Suppressor macrophage treated with lipopolysaccharide for 4 hours (primary cell): ENCODE results near the gene NLRP1.
"Not testable (repeated sequence)": the region's sequence is repeated elsewhere in the genome, so short reads cannot be mapped to it uniquely, and the experiment has no call there.

Experiments used
- DNase-seq: peaks from one replicate; pipeline ENCODE4 v3.0.0-alpha.2; 2020

The NLRP1 gene

DNA sequence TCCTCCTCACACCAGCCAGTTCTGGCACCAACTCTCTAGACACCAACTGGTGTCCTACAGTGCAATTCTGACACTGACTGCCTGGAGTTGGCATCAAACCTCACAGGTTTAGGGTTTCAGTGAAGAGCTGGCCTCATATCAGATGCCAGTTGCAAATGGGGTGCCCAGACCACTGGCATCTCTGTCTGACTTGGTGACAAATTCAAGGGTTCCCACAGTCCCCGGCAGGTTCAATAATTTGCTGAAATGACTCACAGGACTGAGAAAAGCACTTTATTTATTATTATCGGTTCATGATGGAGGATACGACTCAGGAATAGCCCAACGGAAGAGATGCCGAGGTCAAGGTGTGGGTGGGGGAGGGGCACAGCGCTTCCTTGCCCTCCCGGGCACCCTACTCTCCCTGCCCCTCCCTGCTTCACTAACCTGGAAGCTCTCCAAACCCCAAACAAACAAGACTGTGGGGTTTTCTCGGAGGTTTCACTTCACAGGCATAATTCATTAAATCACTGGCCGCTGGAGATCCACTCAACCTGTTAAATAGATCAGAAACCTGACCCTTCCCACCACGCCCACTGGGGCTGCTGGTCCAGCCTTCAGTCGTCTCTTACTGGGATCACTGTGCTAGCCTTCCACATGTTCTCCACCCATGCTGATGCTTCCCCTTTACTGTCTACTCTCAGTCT, 1.7 kb upstream of the NLRP1 start:
- DNase-seq = no peak

DNA sequence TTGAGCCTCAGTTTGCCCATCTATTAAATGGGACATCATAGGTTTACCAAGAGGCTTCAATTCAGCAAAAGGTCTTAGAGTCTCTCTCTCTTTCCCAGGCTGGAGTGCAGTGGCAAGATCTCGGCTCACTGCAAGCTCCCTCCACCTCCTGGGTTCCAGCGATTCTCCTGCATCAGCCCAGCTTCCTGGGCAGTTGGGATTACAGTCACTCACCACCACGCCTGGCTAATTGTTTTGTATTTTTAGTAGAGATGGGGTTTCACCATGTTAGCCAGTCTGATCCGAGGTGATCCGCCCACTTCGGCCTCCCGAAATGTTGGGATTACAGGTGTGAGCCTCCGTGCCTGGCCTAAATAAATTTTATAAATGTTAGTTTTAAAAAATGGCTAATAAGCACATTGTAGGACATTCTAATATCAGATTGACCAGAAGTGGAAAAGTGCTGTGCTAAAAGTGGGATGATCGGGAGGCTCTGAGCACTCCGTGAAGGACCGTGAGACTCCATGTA, 1.0 kb upstream of the NLRP1 start:
- no peak for DNase-seq

DNA sequence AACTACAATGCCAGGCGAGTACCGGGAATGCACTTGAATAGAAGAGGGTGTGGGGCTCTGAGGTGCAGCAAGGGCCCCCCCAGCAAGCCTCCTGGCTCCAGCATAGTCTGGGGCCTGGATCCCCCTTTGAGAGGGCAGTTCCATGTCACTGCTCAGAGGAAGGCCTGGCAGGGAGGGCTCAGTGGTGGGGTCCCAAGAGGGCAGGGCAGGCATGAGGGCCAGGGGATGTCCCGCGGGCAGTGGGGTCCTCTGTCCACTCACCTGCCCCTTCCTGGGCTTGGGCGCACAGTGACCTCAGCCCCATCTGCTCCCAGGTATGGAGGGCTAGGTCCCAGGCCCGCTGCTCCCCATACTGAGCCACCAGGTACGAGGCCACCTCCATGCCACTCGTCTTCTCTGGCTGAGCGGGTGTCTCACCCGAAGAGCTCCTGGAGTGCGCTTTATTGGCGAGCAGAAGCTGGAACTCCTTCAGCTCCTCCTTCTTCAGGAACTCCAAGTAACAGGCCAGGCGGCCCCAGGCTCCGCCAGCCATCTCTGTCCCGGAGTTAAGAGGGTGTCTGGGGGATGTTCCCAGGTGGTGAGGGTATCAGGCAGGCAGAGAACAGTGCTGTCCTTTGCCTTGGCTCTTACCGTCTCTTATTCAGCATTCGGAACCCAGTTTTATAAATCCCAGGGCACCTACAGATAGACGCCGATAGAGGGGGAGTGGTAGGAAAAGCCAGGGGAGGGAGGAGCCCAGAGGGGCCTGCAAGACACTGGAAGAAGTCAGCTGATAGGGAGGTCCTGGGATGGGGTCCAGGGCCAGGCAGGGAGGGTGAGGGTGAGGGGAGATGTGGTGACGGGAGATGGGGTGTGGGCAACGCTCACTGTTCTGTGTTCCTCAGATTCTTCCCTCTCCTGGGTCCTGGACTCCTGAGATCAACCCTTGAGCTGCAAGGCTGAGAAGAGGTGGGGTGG, 605 bp downstream of the NLRP1 start:
- no peak for DNase-seq

DNA sequence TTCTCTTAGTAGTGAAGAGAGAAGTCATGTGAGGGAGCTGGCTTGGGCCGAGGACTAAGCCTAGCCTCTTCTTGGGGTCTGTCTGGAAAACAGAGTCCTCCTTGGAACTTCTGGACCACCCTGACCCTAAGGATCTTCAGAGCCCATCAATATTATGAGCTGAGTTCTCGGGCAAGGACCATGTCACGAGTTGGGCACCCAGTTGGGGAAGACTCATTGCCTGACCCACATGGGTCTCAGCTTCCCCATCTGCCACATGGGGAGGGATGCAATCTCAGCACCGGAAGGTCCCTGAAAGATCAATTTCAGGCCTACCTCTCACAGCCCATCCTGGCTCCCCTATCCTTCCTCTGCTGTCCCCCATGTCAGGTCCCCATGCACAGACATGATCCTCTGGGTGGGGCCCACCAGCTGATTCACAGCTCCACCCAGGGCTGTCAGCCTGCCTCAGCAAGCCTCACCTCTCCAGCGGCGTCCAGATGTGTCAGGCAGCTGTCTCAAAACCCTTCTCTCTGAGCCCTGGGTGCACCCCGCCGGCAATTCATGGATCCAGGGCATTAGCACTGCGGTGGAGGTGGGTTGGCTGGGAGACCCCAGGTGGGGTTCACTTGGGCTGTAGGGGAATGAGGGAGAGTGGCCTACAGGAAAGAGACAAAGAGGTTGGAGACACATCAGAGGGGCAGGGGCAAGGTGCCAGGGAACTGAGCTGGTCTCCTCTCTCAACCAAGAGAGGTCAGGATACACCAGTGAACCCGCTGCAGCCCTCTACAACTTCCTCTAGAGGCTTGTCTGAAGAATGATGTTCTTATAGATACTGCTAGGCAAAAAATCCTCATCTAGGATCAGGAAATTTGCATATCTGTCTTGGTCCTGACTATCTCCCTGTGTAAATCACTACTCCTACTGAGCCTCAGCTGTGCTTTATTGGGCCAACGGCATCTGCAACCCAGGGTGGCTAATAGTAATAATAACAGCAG, 1.8 kb downstream of the NLRP1 start:
- no peak for DNase-seq

DNA sequence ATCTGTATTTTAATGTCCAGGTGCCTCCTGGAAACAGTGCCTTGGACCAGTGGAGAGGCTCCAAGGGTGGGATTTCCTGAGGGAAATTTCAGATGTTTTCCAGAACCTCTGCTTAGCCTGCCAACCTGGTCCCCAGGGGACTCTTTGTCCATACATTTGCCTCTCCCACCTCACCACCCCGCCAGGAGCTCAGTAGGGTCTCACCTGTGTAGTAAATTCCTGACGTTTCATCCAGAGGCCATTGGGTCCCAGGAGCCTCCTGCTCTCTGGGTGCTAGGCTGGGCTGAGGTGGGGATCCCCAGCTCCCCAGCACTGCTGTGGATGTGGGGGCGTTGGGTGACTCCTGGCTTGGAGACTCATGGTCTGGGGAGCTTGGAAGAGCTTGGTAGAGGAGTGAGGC, 2.7 kb downstream of the NLRP1 start:
- DNase-seq = no peak

DNA sequence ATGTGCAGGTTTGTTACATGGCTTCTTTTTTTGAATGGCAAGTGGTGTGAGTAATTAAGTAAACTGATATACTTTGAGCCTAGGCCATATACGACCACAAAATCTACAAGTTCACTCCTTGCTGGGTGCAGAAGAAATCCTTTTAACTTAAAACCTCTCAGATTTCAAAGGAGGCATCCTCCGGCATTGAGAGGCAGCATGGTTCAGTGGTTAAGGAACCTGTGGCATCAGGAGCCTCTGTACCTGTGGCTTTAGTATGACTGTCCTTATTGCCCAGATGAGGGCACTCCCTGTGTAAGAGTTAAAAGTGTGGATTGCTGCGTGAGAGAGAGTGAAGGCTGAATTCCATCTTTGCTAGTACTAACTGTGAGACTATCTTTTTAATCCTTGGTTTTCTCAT, 3.3 kb downstream of the NLRP1 start:
- no peak for DNase-seq

DNA sequence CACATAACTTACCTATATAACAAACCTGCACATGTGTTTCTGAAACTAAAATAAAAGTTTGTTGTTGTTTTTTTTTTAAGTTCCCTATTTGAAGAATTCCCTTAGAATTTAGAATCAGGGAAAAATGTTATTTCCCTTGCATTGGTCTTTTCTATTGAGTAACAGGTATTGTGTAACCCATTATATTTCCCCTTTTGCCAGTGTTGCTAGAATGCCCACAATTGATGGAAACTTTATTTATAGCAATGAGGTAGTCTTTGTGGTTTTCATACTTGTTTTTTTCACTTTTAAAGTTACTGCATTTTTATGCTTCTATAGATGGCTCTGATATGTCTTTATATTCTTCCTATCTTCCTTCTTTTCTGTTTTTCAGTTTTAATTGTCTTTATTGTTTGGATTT, 3.9 kb downstream of the NLRP1 start:
- DNase-seq = peak; percentile 90

DNA sequence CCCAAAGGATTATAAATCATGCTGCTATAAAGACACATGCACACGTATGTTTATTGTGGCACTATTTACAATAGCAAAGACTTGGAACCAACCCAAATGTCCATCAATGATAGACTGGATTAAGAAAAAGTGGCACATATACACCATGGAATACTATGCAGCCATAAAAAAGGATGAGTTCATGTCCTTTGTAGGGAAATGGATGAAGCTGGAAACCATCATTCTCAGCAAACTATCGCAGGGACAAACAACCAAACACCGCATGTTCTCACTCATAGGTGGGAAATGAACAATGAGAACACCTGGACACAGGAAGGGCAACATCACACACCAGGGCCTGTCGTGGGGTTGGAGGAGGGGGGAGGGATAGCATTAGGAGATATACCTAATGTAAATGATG, 5.5 kb downstream of the NLRP1 start:
- not testable (repeated sequence) for DNase-seq

DNA sequence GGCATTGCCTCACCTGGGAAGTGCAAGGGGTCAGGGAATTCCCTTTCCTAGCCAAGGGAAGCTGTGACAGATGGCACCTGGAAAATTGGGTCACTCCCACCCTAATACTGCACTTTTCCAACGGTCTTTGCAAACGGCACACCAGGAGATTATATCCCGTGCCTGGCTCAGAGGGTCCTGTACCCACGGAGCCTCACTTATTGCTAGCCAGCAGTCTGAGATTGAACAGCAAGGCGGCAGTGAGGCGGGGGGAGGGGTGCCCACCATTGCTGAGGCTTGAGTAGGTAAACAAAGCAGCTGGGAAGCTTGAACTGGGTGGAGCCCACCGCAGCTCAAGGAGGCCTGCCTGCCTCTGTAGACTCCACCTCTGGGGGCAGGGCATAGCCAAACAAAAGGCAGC, 11.3 kb downstream of the NLRP1 start:
- not testable (repeated sequence) for DNase-seq

DNA sequence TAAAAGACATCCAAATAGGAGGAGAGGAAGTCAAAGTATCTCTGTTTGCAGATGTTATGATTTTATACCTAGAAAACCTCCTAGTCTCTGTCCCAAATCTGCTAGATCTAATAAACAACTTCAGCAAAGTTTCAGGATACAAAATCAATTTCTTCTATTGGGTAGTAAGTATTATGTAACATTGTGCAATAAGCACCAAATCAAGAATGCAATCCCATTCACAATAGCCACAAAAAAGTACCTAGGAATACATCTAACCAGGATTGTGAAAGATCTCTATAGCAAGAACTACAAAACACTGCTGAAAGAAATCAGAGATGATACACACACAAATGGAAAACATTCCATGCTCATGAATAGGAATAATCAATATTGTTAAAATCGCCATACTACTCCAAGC, 13.0 kb downstream of the NLRP1 start:
- no peak for DNase-seq

DNA sequence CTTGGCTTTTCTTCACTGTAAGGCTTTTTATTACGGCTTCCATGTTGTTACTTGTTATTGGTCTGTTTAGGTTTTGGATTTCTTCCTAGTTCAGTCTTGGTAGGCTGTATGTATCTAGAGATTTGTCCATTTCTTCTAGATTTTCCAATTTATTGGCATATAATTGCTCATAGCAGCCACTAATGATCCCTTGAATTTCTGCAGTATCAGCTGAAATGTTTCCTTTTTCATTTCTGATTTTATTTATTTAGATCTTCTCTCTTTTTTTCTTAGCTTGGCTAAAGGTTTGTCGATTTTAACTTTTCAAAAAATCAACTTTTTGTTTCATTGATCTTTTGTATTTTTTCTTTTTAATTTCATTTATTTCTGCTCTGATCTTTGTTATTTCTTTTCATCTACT, 18.5 kb downstream of the NLRP1 start:
- DNase-seq = no peak

DNA sequence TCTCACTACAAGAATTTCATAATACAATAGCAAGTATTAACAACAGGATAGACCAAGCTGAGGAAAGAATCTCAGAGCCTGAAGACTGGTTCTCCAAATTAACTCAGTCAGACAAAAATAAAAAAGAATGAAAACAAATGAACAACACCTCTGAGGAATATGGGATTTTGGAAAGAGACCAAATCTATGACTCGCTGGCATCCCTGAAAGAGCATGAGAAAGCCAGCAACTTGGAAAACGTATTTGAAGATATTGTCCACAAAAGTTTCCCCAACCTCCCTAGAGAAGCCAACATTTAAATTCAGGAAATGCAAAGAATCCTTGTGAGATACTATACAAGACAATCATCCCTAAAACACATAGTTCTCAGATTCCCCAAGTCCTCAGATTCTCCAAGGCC, 20.9 kb downstream of the NLRP1 start:
- no peak for DNase-seq

DNA sequence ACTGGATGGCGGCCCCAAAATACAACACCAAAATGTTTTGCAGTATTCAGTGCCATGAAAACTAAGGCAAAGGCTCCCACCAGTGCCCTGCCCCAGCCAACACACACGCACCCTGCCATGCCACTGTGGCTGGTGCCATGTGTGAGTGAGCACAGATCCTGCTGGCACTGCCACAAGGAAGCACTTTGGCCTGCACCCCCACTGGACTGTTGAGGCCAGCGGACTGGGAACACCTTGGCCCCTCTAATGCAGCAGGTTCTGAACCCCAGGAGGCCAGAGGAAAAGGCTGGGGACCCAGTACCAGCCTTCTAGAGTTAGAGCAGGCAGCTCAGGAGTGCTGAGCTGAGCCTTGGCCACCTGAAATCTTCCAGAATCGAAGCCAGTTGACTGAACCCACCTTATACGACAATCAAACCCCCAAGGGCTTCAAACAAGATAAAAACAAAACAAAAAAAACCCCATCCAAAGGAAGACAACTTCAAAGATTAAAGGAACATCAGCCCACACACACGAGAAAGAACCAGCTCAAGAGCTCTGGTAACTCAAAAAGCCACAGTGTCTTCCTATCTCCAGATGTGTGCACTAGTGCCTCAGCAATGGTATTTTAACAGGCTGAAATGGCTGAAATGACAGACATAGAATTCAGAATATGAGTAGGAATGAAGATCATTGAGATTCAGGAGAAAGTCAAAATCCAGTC, 21.5 kb downstream of the NLRP1 start:
- no peak for DNase-seq

DNA sequence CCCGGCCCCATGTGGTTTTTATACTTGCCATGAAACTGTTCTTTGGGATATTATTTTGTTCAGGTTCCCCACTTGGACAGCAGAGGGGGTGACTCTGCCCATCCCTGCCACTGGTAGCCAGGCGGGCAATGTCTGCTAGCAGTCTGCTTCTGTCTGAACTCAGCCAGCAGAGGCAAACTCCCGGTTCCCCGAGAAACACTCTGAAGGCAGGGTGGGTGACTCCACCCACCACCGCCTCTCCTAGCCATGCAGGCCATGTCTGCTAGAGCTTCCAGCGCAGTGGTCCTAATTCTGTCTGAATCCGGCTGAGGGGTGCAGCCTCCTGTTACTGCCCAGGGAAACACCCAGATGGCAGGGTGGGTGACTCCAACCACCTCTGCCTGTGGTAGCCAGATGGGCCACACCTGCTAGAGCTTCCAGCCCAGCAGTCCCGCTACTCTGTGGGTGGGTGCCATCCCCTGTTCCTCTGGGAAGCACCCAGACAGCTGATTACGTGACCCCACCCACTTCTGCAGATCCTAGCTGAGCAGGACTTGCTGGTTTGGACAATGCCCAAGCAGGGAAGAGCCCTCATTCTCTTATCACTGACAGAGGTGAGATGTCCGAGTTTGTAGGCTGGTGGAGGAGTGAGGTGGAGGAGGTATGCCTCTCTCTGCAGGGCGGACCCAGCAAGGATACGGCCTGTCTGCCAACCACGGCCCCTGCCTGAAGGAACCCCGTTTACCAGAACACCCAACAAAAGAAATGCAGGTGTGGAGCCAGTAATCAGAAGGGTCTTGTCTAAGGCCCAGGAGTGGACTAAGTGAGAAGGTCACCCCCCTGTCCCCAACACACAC, 22.4 kb downstream of the NLRP1 start:
- DNase-seq = no peak

DNA sequence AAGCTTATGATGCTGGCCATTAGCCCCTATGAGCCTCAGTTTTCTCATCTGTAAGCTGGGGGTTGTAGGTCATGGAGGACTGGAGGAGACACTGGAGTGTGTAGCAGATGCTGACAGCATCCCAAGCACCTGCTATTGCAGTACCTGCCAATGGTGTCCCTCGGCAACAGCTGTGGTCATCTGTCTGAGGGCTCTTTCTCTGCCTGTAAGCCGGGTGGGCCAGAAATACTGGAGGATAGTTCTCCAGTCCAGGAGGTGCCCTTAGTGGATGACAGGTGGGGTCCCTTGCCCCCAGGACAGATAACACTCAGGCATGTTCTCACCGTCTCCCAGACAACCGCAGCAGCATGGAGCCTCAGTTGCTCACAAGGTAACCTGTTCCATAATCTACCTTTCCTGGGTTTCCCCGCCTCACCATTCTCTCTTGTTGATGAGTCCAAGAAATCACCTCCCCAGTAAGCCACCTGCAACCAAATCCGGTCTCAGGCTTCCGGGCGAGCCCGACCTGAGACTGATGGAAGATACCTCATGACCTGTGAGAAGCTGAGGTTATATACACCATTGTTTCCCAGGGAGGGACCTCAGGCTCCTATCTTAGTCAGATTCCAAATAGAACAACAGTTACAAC, 23.8 kb downstream of the NLRP1 start:
- DNase-seq = no peak

DNA sequence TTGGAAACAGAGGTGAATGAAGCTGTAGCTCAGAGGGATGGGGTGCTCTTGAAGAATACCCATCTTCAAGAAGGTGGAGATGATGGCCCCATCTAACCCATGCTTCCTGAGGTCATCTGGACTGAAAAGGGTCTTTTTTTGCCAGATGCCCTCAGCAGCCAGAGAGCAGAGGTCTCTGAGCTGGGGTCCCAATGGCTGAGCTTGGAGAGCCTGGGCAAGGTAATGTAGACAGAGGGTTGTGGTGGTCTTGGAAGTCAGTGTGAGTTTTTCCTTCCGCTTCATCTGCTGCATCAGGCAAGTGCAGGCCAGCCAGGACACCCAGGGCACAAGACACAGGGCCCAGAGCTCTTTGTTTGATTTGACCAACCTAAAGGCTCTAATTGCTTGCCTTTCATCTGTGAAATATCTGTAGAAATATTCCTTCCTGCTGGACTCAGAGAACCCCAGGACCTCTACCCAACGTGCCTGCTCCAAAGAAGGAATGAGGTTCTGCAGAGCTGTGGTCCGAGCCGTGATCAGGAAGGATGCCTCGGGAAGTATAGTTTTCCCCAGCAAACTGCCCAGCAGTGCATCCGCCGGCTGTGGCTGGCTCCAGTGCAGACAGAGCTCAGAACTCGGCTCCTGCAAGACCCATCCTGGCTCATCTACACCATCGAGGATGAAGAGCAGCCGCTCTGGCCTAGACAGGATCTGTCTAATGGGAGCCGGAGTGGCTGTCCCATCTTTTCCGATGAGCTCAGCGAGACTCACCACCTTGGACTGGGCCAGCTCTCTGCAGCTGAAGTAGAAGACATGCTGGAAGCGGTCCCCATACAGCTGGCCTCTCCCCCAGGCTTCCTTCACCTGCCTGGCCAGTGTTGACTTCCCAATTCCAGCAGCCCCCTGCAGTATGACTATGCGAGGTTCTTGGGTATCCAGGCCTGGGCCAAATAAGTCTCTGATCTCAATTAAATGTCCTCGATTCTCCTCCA, 25.2 kb downstream of the NLRP1 start:
- no peak for DNase-seq

DNA sequence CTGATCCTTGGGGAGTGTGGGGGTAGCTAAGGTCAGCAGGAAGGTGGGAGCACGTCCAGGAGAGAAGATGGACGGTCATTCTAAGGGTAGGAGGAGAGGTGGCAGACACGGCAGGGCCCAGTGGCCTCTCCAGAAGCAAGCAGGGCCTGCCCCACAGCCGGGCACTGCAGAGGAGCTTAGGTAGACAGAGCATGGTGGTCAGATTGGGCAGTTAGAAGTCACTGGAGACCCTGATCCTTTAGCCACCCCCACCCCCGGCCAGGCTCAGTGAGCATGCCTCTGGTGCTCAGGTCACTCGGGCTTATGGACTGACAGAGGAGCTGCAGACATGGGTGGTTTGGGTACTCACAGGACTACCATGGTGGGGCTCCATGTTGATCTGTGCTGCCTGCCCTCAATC, 26.3 kb downstream of the NLRP1 start:
- DNase-seq = no peak

DNA sequence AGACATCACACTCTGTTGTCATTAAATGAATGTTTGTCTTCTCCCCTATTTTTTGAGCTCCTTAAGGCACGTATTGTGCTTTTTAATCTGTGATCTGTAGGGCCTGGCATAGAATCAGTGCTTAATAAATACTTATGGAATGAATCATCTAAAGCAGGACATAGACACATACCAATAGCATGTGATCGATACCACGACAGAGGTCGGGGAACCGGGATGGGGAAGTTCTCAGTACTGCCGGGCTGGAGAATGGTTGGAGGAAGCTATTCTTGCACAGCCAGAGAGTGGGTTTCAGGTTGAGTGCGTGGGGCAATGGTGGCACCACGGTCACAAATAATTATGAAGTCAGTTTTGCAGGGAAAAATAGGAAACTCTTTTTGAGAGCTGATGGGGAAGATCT, 26.8 kb downstream of the NLRP1 start:
- peak; percentile 67 for DNase-seq

DNA sequence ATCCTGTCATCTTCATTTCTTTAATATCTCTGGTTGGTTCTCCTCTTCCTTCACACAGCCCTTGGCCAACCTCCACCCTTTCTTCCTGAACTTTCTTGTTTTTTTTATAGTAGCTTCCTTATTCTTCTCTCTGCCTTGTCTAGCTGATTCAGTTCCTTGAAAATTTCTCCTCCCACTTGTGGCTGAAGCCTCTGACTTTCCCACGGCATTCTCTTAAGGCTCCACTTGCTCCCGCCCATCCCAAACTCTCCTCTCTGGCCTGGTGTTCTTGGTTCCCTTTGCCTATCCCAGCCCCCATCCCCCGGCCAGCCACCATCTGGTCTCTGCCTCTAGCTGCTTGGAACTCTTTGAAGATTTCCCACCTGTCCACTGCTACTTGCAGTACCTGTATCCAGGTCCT, 29.1 kb downstream of the NLRP1 start:
- no peak for DNase-seq

DNA sequence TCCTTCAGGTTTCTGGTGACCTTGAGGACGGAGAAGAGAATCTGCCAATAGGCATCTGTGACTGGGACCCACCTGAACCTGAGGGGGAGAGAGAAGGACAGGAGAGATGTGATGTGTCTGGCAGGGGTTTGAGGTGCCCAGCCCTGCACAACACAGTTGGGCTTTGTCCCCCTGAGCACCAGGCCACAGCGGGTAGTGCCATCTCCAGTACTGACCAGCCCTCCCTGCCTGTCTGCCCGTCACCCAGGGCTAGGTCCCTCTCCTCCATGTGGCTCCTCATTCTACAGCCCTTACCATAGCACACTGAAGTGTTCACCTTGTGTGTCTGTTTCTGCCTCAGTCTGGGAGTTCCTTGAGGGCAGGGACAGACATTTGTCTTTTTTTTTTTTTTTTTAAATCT, 30.8 kb downstream of the NLRP1 start:
- no peak for DNase-seq
